HG03103 (cell line): Measurements from ENCODE around the gene FAM83B.
"Not testable (repeated sequence)": the region's sequence is repeated elsewhere in the genome, so short reads cannot be mapped to it uniquely, and the experiment has no call there.

Source experiments
- ATAC-seq: cut with Tn5 transposase; IDR thresholded peaks from one replicate; pipeline ENCODE4 v1.9.1; 2021; ENCODE audit warnings: low read depth; ENCODE audit not compliant: unreplicated experiment

Gene FAM83B

GRCh38 chr6:54897462-54898189 lies 51.1 kb downstream of the FAM83B start:
- no peak for ATAC-seq

- ATAC-seq: no peak
These were observed 52.2 kb downstream of the FAM83B start for GRCh38 chr6:54898767-54899166.

- no peak for ATAC-seq
These were observed 52.9 kb downstream of the FAM83B start for GRCh38 chr6:54899442-54899841.

DNA sequence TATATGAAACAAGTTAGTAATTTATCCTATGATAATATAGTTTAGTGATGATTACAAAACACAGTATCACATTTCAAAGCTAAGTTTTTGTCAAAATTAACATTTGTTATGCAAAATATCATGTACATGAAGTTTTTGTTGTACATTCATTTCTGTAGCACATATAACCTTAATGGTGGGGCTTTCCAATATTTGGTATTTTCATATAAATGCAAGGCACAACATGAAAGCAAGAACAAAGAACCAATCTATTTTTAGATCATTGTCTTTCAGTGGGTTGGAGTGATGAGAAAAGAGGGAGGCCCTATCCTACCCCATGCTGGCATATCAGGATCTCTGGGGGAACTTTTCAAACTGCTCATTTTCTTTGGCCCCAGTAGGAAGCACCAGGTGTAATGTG lies 53.4 kb downstream of the FAM83B start:
- no peak for ATAC-seq

DNA sequence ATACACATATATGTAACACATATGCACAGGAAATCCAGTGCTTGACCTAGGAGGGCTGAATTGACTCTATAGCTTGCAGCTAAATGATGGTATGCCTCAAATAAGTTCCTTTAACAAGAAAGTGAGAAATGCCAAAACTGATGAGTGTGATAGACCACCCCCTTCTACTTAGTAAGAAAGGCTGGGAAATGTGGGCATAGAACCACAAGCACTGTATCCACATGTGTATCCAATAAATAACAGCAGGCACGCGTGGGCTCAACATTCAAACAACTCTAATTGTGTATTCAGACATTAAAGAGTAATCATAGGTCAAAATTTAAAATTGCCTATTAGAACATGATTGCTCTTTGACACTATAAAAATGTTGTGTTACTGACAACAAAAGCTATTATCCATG lies 54.1 kb downstream of the FAM83B start:
- ATAC-seq: no peak

DNA sequence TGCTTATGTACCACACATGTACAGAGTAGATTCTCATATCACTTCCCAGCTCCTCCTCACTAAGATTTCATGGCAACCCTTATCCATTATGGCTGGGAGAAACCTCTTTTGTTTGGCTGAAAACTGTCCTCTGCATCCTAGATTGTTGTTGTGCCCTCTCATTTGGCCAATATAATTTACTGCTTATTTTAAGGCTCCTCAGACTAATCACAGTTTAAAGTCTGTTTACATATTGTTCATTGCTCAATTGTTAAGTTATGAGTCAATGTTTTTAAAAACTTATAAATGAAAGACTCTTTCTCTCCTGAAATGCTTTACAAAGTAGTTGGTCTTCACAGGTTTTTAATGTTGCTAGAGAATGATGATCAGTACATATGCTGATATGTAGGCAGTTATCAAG lies 57.3 kb downstream of the FAM83B start:
- ATAC-seq: no peak

GRCh38 chr6:54907355-54907754 lies 60.8 kb downstream of the FAM83B start:
- no peak for ATAC-seq

DNA sequence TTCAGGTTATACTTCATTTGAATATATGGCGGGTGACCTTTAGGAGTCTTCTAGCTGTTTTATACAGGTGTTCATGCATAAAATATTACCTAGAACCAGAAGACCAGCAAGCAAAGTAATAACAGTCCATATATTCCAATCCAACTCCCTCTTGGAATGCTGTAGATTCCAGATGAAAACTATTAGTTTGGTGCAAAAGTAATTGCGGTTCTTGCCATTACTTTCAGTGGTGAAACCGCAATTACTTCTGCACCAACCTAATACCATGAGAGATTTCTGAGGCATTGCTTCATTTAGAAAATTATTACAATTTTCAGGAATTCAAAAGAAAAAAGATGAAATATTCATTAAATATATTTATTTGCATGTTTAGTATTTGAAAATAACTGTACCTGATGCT lies 62.6 kb downstream of the FAM83B start:
- no peak for ATAC-seq

GRCh38 chr6:54910431-54910884 lies 63.9 kb downstream of the FAM83B start:
- ATAC-seq: no peak

DNA sequence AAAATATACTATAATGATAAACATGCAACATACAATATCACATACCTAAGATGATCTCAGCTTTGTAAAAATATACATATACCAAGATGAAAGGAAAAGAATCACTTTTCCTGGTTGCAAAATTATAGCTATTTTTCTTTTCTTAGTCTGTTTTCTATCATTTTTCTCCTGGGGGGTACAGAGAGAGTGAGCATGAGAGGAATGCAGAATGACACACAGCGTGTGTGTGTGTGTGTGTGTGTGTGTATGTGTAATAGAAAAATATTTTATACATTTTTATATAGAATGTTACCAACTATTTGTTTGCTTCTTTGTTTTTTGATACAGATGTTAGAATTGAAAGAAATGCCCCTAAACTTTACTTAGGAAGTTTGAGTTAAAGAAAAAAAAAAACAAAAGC lies 64.3 kb downstream of the FAM83B start:
- ATAC-seq: no peak

DNA sequence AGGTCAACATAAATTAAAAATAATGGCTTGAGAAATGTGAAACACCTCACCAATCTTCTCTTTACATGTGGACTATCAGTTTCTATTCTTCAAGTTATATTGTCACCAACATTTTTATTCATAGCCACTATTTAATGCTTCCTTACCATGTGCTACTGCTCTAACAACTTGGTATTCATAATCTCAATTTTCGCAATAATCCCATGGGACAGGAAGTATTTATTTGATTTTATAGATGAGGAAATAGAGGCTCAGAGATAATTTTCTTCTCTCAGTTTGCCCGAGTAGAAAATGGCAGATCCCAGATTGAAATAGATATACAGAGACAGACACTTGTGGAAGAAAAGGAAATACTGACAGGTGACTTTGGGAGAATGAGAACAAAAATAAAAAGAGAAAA lies 66.6 kb downstream of the FAM83B start:
- no peak for ATAC-seq

DNA sequence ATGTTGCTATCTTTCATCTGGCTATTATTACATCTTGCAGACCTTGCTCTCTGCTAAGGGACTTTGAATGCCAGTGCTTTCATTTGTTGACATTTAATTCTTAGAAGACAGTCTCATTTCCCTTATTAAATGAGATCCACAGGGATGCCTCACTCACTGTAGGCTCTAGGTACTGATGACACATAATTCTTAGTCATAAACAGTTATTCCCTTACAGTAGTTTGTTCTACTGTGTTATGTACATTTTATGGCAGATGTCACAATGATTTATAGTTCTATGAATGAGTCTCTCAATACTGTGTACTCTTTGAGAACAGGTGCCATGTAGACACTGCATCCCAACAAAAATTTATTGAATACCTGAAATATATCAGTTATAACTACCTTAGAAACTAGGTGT lies 70.3 kb downstream of the FAM83B start:
- ATAC-seq: no peak

DNA sequence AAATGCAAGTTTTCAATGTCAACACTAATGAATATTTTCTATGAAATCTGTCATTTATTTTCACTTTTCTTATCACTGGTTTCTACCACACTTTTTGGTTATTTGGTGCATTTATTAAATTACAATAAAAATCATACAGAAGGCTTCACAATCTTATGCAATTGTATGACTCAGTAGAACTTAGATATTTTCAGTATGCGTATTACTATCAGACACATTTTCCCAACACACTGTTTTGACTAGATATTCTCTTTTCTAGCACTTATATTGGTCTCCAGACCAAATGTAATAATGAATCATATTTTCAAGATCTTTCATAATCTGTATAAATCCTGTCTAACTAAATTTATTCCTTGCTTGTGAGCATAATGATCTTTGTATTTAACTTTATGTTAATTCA lies 74.1 kb downstream of the FAM83B start:
- no peak for ATAC-seq

DNA sequence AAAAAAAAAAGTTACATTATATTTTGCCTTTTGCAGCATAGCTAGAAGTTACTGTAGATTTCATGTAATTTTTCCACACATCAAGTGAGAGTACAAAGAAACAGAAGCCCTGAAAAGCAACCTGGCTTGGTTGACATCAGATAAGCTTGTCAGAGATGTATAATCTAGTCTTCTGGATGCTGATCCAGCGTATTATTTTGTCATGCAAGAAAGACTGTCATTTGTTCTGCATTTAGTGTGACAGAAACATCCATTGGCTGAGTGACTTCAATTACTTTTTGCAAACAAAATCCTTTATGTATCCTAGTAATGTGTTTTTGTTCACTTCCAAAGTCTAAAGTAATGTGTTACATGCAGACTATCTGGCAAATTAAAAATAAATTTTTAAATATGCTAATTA lies 75.3 kb downstream of the FAM83B start:
- no peak for ATAC-seq

DNA sequence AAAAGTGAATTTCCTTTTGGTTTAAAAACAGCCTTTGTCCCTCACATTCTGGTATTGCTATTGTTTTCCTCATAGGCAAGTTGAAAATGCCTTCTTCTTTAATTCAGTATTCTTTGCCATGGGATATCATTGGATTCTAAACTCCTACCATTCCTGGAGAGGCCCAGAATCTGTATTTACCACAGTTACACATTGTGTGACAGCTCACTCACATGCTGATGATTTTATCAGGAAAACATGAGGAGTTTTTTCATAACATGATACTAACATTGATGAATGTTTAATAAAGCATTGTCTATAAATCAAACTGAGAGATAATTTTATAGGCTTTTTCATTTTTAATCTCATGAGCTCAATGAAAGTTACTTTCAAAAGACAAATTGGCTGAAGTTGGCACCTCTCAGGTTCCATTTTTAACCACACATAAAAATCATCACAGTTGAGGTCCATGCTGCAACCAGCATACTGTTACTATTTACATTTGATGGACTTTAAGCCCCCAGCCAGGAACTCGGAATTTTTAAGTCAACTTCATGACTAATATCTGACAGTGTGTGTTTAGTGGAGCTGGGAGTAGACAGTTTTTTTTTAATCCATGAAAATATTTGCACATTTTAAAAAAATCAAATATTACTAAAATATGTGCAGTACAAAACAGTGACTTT lies 82.8 kb downstream of the FAM83B start:
- ATAC-seq: no peak

DNA sequence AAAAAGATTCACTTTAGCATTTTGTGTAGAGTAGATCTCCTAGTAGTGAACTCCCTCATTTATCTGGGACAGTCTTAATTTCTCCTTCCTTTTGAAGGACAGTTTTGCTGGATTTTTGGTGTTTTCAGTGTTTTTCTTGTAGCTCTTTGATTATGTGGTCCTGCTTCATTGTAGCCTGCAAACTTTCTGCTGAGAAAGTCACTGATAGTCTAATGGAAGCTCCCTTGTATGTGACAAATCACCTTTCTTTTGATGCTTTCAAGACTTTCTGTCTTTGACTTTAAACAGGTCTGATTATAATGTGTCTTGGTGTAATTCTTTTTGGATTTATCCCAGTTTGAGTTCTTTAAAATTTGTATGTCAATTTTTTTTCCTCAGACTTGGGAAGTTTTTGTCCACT lies 86.1 kb downstream of the FAM83B start:
- ATAC-seq: no peak

DNA sequence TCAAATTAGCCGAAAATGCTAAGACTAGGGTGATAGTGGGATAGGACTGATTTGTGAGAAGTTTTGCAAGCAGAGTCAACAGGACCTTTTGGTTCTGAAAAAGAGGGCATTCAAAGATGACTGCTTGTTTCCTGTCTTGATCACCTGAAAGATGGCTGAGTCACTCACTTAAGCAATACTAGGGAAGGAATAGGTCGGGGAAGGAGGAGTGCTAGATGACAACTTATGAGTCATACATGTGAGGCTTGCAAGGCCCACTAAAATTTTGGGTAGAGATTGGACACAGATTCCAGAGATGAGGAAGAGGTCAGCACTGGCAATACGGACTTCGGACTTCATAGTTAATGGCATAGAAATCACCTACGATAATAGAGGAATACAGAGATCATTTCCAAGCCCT lies 89.2 kb downstream of the FAM83B start:
- no peak for ATAC-seq

- no peak for ATAC-seq
These were observed 90.8 kb downstream of the FAM83B start for GRCh38 chr6:54937371-54937770.

DNA sequence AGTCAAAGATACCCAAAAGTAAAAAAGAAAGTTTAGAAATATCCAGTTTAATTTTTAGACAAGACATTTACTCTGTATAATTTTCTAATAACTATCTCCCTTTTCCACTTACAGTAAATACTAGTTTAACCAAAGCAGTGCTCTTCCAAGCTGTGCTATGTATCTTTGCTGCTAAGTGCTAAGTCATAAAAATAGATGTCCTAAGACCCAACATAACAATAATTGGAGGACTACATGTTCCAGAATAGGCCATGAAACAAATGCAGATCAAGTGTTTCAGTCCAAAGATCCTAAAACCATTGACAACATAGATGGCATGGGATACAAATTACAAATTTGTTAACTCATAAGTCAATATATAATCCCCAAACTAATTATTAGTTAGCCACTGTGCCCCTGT lies 111.1 kb downstream of the FAM83B start:
- ATAC-seq: no peak

- no peak for ATAC-seq
These were observed 111.9 kb downstream of the FAM83B start for GRCh38 chr6:54958446-54958845.

DNA sequence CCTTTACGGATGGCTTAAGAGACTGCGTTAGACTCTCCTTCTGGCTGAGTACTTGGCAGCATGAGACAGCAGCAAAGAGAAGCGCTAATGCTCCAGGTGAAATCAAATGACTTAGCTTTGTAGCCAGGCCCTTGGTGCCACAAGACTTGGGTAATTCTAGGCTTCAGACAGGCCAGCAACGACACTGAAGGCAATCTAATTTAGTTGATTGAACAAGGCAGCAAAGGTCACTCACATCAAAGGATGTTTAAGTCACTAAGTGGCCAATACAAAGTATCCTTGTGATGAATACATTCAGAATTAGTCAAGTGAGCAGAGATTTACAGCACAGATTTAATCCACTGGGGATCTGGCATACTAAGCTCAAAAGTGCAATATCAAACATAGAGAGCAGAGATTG lies 113.2 kb downstream of the FAM83B start:
- ATAC-seq: no peak

DNA sequence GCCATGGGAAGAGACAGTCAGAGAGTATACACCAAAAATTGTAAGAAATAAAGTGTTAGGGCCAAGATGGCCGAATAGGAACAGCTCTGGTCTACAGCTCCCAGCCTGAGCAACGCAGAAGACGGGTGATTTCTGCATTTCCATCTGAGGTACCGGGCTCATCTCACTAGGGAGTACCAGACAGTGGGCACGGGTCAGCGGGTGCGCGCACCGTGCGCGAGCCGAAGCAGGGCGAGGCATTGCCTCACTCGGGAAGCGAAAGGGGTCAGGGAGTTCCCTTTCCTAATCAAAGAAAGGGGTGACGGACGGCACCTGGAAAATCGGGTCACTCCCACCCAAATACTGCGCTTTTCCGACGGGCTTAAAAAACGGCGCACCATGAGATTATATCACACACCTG lies 114.8 kb downstream of the FAM83B start:
- ATAC-seq: not testable (repeated sequence)
